Measurements from ENCODE around the gene ACACA. TPM values are rescaled to one million over a fixed set of nuclear protein-coding genes. Genes with fewer than 3 reads are reported as not detected.

Gene ACACA
- total RNA-seq, 1 donor from 2014 or later: 44.8 TPM

DNA sequence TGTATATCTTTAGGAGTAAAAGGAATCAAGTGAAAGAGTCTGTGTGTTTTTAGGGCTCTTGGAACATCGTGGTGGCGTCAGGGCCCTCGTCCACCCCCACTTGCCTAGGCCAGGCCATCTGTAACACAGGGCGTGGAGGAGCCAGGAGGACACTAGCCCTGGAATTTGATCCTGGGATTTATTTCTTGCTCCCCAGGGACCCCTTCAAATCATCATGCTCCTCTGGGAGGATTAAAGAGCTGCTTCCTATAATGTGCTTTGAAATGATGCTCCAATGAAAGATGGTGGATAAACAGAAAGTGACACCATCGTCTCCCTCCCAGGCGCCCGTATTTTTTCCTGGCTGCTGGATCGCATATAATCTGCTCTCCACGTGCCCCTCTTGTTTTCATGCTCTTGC is 344.6 kb downstream of the ACACA start:
- DNase-seq (ENCODE audit: low read depth) (no peak), FAIRE-seq (no peak)
- Histone ChIP-seq H3K36me3 (ENCODE audit: control insufficient read depth, insufficient read depth, low read length) (no peaks in the 10 kb centered on the region), H3K4me3 (ENCODE audit: low read depth, low read length) (no peak overlapping the region), H3K27me3 (ENCODE audit: control insufficient read depth, insufficient read depth, low read length) (peaks cover 5% of the 10 kb centered on the region)
- TF ChIP-seq, protein P1, sequence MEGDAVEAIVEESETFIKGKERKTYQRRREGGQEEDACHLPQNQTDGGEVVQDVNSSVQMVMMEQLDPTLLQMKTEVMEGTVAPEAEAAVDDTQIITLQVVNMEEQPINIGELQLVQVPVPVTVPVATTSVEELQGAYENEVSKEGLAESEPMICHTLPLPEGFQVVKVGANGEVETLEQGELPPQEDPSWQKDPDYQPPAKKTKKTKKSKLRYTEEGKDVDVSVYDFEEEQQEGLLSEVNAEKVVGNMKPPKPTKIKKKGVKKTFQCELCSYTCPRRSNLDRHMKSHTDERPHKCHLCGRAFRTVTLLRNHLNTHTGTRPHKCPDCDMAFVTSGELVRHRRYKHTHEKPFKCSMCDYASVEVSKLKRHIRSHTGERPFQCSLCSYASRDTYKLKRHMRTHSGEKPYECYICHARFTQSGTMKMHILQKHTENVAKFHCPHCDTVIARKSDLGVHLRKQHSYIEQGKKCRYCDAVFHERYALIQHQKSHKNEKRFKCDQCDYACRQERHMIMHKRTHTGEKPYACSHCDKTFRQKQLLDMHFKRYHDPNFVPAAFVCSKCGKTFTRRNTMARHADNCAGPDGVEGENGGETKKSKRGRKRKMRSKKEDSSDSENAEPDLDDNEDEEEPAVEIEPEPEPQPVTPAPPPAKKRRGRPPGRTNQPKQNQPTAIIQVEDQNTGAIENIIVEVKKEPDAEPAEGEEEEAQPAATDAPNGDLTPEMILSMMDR (IDR thresholded peaks at IDR 0.05; ENCODE audit: insufficient read depth, low read length, severe bottlenecking): no peak

DNA sequence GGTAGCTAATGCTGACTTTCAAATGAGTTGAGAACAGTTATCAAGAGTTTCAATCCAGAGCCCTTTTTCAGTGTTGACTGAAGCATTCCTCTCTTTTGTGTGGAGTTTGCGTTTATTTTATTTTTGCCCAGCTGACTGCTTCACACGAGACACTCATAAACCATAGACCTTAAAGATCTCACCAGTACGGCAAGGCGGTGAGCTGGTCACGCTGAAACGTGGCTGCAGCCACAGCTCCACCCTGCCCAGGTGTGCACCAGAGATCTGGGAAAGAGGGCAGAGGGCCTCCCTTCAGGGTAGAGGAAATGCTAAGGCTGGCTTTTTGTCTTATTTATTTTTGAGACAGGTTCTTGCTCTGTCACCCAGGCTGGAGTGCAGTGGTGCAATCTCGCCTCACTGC is 345.7 kb downstream of the ACACA start:
- FAIRE-seq (no peak), DNase-seq (ENCODE audit: low read depth) (no peak)
- H3K27me3 ChIP-seq (ENCODE audit: control insufficient read depth, insufficient read depth, low read length): peaks cover 5% of the 10 kb centered on the region
- TF ChIP-seq, protein P1 (IDR thresholded peaks at IDR 0.05; ENCODE audit: insufficient read depth, low read length, severe bottlenecking): no peak
- peaks cover 2% of the 10 kb centered on the region for H3K36me3 ChIP-seq (ENCODE audit: control insufficient read depth, insufficient read depth, low read length)
- H3K4me3 ChIP-seq (ENCODE audit: low read depth, low read length): no peak overlapping the region

DNA sequence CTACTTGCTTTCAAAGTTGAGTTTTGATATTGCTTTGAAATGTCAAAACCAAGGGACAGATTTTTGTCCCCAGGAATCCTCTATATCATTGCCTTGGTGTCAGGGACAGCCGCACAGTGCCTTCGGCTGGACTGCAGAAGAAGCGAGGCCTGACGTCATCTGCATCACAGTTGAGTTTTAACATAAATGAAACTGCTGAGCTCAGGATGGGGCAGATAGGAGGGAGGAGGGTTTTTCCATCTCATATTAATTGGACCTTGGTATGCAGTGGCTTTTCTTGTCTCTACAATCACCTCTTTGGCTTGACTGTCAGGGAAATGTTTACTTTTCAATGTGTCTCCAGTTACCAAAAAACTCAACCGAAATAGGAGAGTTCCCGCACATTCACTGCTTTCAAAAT is 346.5 kb downstream of the ACACA start:
- H3K36me3 ChIP-seq (ENCODE audit: control insufficient read depth, insufficient read depth, low read length): peaks cover 2% of the 10 kb centered on the region
- DNase-seq (ENCODE audit: low read depth): no peak
- H3K27me3 ChIP-seq (ENCODE audit: control insufficient read depth, insufficient read depth, low read length): peaks cover 1% of the 10 kb centered on the region
- TF ChIP-seq, protein P1 (IDR thresholded peaks at IDR 0.05; ENCODE audit: insufficient read depth, low read length, severe bottlenecking): no peak
- no peak overlapping the region for H3K4me3 ChIP-seq (ENCODE audit: low read depth, low read length)
- FAIRE-seq: no peak

DNA sequence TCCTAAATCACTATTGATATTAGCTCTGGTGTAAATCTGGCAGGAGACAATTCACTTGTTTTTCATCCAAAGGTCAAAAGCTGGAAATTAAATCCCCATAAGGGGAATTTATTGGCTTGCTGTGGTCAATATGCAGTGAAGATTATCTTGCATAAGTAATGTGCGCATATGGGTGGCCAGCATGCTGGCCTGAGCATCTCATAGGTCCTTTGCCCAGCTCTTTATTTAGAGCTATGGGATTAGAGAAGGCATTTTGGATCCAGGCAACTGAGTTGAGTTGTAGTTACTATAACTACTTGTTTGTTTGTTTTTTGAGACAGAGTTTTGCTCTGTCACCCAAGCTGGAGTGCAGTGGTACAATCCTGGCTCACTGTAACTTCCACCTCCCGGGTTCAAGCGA is 347.1 kb downstream of the ACACA start:
- FAIRE-seq (no peak), DNase-seq (ENCODE audit: low read depth) (no peak)
- Histone ChIP-seq H3K36me3 (ENCODE audit: control insufficient read depth, insufficient read depth, low read length) (peaks cover 2% of the 10 kb centered on the region), H3K4me3 (ENCODE audit: low read depth, low read length) (no peak overlapping the region), H3K27me3 (ENCODE audit: control insufficient read depth, insufficient read depth, low read length) (peaks cover 1% of the 10 kb centered on the region)
- TF ChIP-seq, protein P1 (IDR thresholded peaks at IDR 0.05; ENCODE audit: insufficient read depth, low read length, severe bottlenecking): no peak

DNA sequence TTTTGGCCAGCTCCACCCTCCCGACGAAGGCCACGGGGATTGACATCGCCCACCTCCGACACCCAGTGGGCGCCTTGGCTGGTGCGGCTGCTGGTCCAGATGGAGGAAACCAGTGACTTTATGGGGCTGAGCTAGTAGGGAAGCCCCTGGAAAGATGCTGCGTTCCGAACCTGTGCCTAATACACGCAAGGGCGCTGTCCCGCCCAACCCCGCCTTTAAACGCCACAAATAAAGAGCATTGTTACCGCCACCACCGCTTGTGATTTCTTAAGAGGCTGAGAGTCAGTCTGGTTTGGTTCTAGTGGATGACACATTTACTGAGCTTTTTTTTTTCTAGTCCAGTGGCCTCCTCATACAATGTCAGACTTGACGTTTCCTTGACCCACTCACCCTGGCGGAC is 350.0 kb downstream of the ACACA start:
- peaks cover 5% of the 10 kb centered on the region for H3K36me3 ChIP-seq (ENCODE audit: control insufficient read depth, insufficient read depth, low read length)
- no peak for FAIRE-seq

DNA sequence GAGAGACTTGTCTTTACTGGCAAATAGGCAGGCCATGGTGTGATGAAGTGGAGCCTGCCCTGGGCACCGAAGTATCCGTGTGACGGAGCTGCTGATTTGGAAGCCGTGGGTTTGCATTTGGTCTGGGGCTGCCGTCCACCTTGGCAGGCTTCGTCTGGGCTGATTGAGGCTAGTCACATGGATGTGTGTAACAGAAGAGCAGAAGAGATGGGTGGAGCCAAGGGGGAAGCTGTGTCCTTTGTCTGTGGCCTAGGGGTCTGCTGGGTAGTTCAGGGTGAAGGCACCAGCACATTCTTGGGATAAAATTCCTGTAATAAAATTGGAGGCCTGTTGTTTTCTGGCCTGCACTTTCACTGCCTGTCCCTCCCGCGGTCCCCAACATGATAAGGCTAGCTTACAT is 351.7 kb downstream of the ACACA start:
- DNase-seq (ENCODE audit: low read depth) (no peak), FAIRE-seq (no peak)
- H3K27me3 ChIP-seq (ENCODE audit: control insufficient read depth, insufficient read depth, low read length): no peaks in the 10 kb centered on the region
- no peak overlapping the region for H3K4me3 ChIP-seq (ENCODE audit: low read depth, low read length)
- TF ChIP-seq, protein P1 (IDR thresholded peaks at IDR 0.05; ENCODE audit: insufficient read depth, low read length, severe bottlenecking): no peak
- H3K36me3 ChIP-seq (ENCODE audit: control insufficient read depth, insufficient read depth, low read length): peaks cover 5% of the 10 kb centered on the region

More for the DNA sequence above, 350.0 kb downstream of the ACACA start:
- H3K27me3 ChIP-seq (ENCODE audit: control insufficient read depth, insufficient read depth, low read length): no peaks in the 10 kb centered on the region
- TF ChIP-seq, protein P1 (IDR thresholded peaks at IDR 0.05; ENCODE audit: insufficient read depth, low read length, severe bottlenecking): no peak
- DNase-seq (ENCODE audit: low read depth): no peak
- no peak overlapping the region for H3K4me3 ChIP-seq (ENCODE audit: low read depth, low read length)

Data from bronchial epithelial cell (primary cell).